Activated naive CD4-positive, alpha-beta T cell (primary cell): Measurements from ENCODE around the gene ERC2.
"Not testable (repeated sequence)": the region's sequence is repeated elsewhere in the genome, so short reads cannot be mapped to it uniquely, and the experiment has no call there.

ENCODE experiments used
- DNase-seq, 4 experiments: peaks; one replicate each; lab custom pipeline; 2025; lab: John Stamatoyannopoulos, UW

ERC2 gene

DNA sequence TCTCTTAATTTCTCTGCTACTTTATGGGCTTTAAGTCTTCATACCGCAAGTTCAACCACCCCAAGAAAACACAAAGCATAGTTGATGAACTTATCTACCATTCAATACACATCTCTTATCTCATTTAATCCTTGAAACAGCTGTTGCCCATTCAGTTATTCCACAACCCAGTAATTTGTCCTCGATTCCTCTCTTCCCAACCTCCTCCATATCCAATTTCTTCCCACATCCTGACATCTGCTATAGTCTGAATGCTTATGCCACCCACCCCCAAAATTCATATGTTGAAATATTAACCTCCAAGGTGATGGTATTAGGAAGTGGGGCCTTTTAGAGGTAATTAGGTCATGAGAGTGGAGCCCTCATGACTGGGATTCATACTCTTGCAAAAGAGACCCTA, 345.4 kb downstream of the ERC2 start:
- DNase-seq = no peak

DNA sequence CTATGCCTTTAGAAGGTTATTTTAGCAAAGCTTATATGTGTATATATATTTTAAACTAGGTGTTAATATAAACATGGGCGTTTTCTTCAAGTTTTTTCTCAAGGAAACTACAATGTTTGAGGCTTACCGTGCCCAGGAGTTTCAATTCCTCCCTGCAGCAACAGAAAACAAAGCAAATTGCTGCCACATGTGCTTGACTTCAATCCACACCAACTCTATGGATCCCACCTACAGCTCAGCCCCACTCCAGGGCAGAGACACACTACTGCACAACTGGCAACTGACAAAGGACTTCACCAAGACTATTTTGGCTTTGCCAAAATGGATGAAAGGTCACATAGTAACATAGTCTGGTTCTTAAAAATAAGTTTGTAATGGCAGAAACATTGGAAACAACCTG, 346.6 kb downstream of the ERC2 start:
- DNase-seq = no peak

DNA sequence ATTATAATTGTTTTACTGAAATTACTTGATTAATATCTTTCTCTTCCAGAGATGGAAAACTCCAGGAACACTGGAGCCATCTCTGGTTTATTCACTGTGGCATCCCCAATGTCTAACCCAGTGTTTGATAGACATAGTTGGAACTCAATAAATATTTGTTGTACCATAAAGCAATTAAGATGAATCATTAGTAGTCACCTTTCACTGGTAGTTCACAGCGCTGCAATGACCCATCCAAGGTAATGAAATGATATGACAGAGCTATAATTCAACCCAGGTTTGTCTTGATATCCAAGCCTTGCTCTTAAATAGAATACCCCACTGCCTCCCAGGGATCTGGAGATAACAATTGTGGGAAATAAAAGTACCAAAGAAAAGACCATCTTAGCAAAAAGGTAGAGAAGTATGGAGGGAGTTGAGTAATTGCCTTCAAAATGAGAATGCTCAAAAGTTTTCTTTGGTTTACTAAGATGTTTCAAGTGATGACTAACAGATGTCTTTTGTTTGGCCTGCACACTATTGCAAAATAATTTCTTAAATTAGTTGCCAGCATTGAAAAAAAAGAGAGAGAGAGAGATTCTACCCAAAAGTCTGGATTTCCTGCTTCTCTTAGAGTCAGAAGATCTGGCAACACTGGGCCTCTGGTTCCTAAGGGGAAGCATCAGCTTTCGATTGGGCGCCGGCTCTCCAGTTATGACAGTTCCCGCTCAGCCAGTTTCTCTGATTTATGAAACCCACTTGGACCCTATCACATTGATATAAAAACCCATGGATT, 348.5 kb downstream of the ERC2 start:
- DNase-seq = no peak

DNA sequence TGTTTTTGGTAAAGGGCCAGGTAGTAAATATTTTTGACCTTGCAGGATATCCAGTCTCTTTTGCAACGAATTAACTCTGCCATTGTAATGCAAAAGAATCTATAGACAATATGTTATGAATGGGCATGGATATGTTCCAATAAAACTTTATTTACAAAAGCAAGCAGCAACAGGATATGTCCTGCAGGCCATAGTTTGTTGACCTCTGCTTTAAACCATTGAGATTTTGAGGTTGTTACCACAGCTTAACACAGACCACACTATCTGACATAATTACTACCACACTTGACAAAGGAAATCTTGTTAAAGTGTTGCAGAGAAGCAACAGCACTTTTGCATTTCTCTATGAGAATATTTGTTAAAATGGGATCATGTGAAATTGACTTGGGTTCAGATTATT, 349.3 kb downstream of the ERC2 start:
- DNase-seq = no peak

DNA sequence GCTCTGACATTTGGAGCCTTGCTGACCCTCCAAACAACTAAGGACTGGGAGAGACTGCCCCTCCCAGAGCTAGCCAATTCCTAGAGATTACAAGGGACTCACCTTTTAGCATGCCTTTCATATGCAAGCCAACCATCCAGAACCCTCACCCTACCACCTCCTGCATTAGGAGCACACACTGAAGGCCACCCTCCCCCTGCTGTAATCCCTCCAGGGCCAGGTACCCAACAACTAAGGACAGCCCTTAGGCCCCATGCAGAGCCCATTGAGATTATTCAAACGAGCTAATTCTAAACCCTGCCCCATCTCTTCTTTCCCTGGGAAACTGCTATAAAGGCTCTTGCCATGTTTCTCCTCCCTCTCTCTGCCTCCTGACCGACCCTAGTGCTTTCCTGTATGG, 352.6 kb downstream of the ERC2 start:
- no peak for DNase-seq

DNA sequence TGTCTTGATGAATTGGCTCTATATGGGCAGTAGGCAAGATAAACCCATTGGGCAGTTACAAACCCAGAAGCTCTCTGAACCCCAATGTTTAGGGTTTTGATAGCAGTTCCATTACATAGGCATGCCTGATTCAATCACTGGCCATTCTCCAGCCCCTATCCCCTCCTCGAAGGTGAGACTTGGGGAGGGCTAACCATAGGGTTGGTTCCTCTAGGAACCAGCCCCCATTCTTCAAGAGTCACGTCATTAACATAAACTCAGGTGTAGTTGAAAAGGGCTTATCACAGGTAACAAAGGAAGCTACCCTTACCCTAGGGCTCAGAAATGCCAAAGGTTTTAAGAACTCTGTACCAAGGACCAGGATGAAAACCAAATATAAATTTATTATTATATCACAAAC, 353.1 kb downstream of the ERC2 start:
- DNase-seq = no peak

DNA sequence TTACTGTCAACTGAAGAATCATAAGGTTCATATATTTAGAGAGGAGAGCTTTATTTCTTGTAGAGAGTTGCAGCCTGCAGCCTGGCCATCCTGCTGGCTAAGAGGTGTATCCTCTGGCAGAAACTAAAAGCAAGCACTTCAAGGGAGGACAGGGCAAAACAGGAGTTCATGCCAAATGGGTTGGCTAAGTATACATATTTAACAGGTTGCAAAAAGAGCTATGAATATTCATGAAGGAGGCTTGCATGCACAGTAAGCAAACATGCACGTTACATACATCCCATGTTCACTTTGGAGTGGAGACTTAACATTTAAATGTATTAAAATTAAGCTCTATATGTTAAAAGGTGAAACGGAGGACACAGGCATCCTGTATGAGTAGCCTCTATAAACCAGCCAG, 354.4 kb downstream of the ERC2 start:
- no peak for DNase-seq

DNA sequence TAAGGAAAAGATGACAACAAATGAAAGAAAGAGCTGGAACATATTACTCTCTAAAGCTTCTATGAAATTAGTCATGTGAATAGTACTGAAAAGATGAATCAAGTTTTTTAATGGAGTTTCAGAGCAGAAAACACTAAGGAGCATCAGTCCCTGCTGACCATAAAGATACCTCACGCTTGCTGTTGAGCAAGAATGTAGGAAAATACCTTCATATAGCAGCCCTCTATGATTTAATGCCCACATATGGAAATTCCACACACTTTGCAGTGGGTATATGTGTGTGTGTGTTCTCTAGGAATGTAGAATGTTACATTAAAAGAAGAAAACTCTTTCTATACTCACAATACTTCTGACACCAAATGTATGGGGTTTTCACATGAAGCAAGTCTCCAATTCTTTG, 355.0 kb downstream of the ERC2 start:
- no peak for DNase-seq

DNA sequence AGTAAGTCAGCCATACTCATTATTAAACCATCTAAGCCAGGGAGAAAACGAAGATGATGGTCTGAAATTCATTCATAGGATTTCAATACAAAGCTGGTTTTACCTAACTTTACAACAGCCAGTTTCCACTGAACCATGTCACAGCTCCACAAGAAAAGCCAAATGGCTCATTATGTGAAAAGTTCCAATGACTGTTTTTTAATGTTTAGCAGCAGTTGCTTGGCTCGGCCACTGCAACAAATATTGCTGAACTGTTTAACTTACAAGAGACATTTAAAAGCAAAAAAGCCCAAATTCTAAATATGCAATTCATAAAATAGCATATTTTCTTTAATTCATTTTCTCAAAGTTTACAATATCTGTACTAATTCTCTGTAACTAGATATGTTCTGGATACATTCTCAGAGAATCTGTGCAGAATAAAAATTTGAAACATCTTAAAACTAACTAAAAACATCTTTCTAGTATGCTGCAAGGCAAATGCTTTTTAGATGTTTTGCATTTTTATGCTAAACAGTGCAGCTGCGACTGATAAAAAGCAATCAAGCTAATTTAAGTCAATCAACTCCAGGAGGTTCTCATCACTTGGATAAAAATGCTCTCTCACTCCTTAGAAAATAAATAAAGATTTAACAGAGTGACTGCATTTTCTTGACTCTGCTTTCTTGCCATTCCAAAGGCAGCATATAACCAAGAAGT, 356.5 kb downstream of the ERC2 start:
- no peak for DNase-seq

DNA sequence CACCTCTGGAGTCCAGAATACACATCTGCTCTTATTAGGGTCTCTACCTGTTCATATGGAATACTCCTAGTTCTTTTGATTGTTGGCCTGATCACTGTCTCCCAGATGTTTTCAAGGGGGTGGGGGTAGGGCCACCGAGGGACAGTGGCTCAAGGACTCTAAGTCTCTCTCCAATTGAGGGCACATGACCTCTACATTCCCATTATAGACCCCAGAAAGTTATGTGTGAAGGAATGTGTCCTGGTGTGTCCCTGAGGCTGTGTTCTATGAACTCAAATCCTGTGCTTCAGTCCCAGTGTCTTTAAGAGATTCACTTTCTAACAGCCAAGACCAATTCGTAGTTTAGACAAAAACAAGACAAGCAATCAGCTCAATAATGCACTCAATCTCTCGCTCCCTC, 357.4 kb downstream of the ERC2 start:
- no peak for DNase-seq

DNA sequence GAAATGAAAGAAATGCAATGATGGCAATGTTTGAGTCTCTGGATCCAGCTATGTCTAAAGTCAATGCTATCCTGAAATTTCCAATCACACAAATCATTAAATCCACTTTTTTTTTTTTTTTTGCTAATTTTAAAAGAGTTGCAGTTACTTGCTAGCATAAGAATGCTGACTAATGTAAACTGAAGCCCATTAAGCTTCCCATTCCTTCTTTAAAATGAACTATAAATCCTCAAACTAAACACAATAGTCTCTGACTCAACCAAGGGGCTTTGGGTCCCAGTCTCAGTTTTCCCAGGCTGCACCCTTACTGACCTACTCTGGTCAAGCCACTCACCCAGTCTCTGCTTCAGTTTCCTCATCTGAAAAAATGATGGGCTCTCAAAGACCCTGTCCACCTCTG, 361.1 kb downstream of the ERC2 start:
- no peak for DNase-seq

DNA sequence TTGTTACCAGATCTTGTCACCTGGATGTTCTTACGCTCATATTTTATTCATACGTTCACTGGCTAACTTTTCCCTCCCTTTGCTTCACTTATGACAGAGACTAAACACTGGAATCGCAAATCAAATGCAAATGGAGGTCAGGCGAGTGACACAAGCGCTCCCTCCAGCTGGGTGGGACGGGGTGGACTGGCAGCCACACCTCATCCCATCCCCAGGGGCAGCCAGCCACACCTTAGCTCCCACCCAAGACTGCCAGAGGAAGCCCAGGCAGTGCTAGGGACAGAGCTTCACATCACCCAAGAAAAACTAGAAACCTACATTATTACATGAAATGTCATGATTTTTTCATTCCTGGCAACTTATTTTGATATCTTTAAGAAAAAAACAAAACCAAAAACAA, 366.2 kb downstream of the ERC2 start:
- no peak for DNase-seq

DNA sequence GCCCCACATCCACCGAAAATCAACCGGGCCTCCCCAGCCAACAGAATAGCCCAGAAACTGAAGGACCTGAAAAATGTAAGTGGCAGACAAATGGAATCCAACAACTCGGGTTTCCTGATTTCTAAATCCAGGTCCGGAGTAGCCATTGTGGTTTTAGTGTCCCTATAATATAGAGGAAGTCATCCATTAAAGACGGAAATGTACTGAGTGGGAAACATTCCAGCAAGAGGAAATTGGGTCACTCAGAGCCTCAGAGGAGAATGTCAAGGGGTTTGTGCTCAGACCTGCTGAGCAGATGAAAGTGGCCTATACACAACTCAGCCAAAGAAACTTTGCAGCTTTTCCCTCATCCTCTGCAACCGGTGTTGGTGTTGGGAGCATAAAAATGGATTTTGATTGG, 366.7 kb downstream of the ERC2 start:
- no peak for DNase-seq

DNA sequence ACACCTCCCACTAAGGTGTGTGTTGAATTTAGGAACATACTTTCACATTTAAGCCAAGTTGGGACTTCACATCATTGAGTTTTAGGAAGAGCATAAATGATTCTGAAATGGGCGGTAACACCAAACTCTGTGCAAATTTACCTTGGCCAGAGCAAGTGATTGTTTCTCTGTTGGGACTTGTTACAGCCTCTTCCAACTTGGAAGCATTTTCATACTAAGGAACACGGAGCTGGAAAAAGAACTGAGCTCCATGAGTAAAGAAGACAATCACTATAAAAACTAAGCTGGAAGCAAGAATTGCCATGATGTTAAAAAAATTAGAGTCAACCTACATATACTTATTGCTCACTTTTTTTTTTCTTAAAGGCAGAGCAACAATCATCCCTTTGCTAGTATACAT, 371.3 kb downstream of the ERC2 start:
- DNase-seq = no peak

DNA sequence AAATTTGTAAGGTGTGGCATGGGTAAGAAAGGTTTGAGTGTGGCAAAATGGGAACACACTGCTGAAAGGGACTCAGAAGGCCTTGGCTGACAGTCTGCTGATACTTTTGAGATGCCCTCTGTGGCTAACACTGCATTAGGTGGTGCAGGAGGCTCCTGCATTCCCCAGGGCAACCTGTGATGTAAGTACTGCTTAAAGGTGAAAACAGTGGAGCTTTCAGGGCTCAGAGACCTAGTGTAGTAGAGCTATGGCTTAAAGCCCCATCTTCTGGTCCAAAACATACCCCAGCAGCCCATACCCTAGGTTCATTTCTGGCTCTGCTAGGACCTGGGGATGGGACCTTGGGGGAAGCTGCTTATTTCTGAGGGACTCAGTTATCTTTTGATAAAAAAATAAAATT, 374.1 kb downstream of the ERC2 start:
- no peak for DNase-seq

DNA sequence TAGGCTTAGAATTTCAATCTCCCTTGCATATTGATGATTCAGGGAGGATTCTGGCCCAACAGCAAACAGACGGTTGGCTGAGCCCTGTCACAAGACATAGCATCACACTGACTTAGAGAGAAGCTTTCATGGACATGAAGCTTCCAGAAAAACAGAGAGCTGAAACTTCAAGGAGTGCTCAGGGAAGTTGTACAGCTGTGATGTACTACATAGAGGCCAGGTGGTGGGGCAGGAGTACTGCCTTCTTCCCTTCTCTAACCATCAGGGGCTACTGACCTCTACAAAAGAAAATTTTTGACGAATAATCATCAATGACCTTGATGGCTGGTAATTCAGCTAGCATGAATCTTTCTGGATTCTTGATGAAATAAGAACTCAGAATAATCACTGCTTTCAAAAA, 378.5 kb downstream of the ERC2 start:
- no peak for DNase-seq

DNA sequence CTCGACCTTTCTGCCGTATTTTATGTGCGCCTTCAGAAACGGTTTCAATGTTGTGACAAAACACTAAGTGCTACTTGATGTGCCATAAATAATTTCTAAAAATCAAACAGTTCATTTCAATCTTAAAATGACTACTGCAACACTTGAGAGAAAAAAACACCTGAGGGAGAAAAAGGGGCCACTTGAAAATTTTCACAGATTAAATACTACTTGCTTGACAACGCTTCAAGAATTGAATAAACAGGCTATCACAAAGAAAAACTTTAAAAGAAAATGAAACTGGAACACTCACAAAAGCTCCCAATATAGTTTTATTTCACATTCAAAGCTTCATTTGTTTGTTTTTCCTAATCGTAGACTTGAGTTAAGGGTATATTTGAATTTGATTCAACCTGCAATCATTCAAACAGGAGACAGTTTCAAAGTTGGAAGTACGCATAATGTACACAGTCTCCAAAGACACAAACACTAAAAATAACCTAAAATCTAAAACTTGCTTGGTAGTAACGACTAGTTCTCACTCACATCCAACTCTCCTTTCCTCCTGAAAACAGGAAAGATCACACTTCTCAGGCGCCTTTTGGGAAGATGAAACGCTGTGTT, 380.7 kb downstream of the ERC2 start:
- DNase-seq = no peak

DNA sequence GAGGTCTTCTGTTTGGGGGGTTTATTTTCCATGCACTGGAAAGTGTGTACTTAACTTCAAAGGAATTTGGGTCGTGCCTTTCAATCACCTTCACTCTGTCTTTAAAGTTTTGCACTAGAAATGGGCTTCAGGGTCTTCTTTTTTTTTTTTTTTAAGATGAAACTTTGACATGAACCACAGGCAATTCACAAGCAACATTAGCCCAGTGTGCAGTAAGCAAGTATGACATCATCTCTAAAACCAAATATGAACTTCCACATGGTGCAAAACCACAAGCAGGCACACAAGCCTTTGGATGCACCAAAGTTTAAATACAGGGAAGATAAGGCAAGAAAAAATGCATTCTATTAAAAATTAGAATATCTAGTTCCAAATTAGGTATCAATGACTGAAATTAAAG, 381.9 kb downstream of the ERC2 start:
- DNase-seq = no peak

DNA sequence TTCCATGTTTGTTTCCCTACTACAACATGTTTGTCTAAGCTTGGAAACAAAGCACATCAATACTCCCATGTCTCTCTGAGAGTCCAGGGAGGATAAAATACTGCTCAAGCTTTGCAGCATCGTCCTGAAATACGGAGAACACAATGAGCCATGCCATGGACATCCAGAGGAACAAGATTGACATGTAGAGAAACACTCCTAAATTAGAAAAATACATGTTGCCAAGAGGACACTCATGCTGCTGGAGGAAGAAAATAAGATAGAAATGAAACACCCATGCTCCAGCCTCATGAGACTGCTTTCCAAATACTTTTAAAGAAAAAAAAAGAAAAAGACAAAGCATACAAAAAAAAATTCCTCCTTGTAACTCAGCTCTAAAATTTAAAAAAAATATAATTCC, 387.0 kb downstream of the ERC2 start:
- DNase-seq = no peak

DNA sequence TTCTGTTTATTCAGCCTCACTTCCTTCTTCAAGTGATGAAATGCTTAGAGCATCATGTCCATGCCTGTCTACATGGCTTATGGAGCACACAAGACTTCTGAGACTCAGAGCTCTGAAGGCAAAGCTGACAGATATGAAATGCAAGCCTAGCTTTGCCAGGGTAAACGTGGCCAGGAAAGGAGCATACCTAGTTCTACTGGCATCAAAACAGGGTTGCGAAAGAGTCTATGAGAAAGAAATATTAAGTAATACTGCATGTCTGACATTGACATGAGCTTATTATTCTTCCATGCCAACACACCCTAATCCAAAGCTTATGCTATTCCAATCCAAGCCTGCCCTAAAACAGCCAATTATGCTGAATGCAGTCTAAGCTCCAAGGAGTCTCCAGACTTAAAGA, 391.5 kb downstream of the ERC2 start:
- no peak for DNase-seq

DNA sequence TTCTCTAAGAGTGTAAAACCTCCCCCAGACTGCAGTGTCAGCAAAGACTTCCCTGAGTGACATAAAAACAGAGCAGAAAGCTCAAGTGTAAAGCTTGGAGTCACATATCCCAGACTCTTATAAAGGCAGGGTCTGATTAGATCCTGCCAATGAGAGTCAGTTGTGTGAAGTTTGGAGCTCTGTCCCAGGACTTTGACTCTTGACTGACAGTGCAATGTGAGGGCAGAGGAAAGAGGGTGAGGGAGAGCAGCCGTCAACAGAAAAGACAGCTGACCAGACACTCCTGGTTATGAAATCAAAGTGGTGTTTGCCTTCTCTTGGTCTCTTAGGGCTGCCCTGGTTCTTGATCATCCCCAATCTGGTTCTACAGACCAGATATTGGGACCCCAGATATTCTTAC, 393.2 kb downstream of the ERC2 start:
- no peak for DNase-seq

DNA sequence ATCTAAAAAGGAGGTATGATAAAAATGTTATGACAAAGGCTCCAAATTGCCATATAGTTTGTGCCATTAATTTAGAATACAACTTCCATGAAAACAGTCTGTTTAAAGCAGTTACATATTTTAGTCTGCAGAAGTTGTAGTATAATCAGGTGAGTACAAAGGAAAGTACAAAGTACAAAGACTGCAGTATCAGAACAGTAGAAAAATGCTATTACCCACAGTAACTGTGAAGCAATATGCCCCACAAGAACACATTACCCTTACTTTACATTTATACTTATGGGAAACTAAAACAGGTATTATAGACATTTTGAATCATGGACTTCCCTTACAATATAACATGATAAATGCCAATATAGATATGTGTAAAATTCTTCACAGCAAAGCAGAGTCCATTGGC, 398.5 kb downstream of the ERC2 start:
- DNase-seq = no peak

DNA sequence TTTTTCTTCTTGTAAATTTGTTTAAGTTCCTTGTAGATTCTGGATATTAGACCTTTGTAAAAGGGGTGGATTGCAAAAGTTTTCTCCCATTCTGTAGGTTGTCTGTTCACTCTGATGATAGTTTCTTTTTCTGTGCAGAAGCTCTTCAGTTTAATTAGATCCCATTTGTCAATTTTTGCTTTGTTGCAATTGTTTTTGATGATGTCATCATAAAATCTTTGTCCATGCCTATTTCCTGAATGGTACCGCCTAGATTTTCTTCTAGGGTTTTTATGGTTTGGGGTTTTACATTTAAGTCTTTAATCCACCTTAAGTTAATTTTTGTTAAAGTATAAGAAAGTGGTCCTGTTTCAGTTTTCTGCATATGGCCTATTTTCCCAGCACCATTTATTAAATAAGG, 401.9 kb downstream of the ERC2 start:
- not testable (repeated sequence) for DNase-seq

DNA sequence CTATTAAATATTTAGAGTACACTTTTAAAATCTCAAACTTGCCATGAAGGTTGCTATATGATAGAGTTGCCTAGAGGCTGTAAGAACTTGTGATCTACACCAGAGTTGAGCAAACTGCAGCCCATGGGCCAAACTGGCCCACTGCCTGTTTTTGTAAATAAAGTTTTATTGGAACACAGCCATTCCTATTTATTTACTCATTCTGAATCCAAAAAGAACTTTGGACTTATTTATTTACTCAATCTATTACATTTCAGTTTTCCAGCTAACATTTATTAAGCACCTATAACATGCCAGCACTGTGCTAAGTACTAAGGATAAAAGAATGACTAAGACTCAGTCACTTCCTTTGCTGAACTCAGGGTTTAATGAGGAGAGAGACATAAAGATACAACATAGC, 403.6 kb downstream of the ERC2 start:
- no peak for DNase-seq
